ENCODE measurements around the gene HKDC1. TPM values are rescaled to one million over a fixed set of nuclear protein-coding genes. Genes with fewer than 3 reads are reported as not detected.

HKDC1 gene
- polyA plus RNA-seq, 1 of the 3 experiments (the other 2 are of a cell fraction): 0.10 TPM

DNA sequence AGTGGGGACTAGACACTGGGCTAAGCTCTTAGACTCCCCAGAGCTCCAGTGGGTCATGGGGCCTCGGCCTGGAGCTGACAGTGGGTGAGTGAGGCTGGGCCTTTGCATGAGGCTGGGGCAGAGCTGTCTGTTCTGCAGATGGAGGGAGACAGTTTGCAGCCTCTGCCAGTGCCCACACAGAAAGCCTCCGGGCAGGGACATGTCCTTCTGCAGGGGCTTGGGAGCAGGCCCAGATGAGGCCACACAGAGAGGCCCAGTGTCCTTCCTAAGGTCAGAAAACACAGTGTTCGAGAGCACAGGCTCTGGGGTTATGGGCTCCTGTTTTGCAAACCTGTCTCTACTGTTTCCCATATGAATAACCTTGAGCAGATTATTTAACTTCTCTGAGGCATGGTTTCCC, 33.0 kb downstream of the HKDC1 start (continued):
- TF ChIP-seq, protein P1, sequence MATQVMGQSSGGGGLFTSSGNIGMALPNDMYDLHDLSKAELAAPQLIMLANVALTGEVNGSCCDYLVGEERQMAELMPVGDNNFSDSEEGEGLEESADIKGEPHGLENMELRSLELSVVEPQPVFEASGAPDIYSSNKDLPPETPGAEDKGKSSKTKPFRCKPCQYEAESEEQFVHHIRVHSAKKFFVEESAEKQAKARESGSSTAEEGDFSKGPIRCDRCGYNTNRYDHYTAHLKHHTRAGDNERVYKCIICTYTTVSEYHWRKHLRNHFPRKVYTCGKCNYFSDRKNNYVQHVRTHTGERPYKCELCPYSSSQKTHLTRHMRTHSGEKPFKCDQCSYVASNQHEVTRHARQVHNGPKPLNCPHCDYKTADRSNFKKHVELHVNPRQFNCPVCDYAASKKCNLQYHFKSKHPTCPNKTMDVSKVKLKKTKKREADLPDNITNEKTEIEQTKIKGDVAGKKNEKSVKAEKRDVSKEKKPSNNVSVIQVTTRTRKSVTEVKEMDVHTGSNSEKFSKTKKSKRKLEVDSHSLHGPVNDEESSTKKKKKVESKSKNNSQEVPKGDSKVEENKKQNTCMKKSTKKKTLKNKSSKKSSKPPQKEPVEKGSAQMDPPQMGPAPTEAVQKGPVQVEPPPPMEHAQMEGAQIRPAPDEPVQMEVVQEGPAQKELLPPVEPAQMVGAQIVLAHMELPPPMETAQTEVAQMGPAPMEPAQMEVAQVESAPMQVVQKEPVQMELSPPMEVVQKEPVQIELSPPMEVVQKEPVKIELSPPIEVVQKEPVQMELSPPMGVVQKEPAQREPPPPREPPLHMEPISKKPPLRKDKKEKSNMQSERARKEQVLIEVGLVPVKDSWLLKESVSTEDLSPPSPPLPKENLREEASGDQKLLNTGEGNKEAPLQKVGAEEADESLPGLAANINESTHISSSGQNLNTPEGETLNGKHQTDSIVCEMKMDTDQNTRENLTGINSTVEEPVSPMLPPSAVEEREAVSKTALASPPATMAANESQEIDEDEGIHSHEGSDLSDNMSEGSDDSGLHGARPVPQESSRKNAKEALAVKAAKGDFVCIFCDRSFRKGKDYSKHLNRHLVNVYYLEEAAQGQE (IDR thresholded peaks at IDR 0.05; ENCODE audit: low read depth, low read length): no peak
- TF ChIP-seq YY1 (IDR thresholded peaks at IDR 0.05; ENCODE audit: low read depth) (no peak), RXRA (IDR thresholded peaks at IDR 0.05; ENCODE audit: borderline replicate concordance, low read depth) (no peak), EP300 (IDR thresholded peaks at IDR 0.05; ENCODE audit: borderline replicate concordance in 1 of 2, low read depth in 1 of 2, low read length in 1 of 2) (no peak)
- TF ChIP-seq, protein P2, sequence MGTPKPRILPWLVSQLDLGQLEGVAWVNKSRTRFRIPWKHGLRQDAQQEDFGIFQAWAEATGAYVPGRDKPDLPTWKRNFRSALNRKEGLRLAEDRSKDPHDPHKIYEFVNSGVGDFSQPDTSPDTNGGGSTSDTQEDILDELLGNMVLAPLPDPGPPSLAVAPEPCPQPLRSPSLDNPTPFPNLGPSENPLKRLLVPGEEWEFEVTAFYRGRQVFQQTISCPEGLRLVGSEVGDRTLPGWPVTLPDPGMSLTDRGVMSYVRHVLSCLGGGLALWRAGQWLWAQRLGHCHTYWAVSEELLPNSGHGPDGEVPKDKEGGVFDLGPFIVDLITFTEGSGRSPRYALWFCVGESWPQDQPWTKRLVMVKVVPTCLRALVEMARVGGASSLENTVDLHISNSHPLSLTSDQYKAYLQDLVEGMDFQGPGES (IDR thresholded peaks at IDR 0.05; ENCODE audit: low read depth, low read length): no peak

DNA sequence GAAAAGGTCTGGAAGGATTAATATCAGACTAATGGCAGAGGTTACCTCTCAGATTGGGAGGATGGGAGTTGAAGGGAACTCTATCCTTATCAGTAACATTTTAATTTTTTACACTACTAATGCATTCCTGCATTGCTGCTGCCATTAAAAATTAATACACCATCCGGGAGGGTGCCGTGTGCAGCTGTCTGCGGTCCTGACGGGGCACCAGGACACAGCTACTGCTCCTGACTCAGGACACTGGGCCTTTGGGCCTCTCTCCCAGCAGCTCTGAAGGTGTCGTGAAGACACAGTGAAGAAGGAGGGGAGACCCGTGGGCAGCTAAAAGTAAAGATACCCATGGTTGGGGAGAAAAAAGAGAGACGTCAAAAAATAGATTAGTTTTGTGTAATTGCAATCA, 34.7 kb downstream of the HKDC1 start:
- no peak overlapping the region for H2AFZ ChIP-seq (ENCODE audit: low read depth)
- TF ChIP-seq, protein P3, sequence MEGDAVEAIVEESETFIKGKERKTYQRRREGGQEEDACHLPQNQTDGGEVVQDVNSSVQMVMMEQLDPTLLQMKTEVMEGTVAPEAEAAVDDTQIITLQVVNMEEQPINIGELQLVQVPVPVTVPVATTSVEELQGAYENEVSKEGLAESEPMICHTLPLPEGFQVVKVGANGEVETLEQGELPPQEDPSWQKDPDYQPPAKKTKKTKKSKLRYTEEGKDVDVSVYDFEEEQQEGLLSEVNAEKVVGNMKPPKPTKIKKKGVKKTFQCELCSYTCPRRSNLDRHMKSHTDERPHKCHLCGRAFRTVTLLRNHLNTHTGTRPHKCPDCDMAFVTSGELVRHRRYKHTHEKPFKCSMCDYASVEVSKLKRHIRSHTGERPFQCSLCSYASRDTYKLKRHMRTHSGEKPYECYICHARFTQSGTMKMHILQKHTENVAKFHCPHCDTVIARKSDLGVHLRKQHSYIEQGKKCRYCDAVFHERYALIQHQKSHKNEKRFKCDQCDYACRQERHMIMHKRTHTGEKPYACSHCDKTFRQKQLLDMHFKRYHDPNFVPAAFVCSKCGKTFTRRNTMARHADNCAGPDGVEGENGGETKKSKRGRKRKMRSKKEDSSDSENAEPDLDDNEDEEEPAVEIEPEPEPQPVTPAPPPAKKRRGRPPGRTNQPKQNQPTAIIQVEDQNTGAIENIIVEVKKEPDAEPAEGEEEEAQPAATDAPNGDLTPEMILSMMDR (IDR thresholded peaks at IDR 0.05): no peak
- TF ChIP-seq, protein P1 (IDR thresholded peaks at IDR 0.05; ENCODE audit: low read depth, low read length): no peak
- no peak for TF ChIP-seq MEF2A (IDR thresholded peaks at IDR 0.05; ENCODE audit: borderline replicate concordance, low read depth)
- no peak for TF ChIP-seq FOXJ3 (CRISPR knock-in tag; IDR thresholded peaks at IDR 0.05)
- TF ChIP-seq FOXM1 (IDR thresholded peaks at IDR 0.05; ENCODE audit: low read depth): no peak
- TF ChIP-seq EZH2phosphoT487 (IDR thresholded peaks at IDR 0.05; ENCODE audit: borderline replicate concordance, low read depth): no peak
- TF ChIP-seq TEAD4 (IDR thresholded peaks at IDR 0.05; ENCODE audit: borderline replicate concordance, insufficient read depth): no peak
- no peak for TF ChIP-seq RAD21 (IDR thresholded peaks at IDR 0.05; ENCODE audit: low read length)
- TF ChIP-seq ELF1 (IDR thresholded peaks at IDR 0.05): no peak
- no peak for TF ChIP-seq CHD2 (IDR thresholded peaks at IDR 0.05; ENCODE audit: low read length, partially characterized antibody)
- no peak for TF ChIP-seq TCF12 (IDR thresholded peaks at IDR 0.05)
- TF ChIP-seq, protein P4, sequence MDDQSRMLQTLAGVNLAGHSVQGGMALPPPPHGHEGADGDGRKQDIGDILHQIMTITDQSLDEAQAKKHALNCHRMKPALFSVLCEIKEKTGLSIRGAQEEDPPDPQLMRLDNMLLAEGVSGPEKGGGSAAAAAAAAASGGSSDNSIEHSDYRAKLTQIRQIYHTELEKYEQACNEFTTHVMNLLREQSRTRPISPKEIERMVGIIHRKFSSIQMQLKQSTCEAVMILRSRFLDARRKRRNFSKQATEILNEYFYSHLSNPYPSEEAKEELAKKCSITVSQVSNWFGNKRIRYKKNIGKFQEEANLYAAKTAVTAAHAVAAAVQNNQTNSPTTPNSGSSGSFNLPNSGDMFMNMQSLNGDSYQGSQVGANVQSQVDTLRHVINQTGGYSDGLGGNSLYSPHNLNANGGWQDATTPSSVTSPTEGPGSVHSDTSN (IDR thresholded peaks at IDR 0.05): no peak
- TF ChIP-seq YY1 (IDR thresholded peaks at IDR 0.05; ENCODE audit: low read depth): no peak
- TF ChIP-seq, protein P5, sequence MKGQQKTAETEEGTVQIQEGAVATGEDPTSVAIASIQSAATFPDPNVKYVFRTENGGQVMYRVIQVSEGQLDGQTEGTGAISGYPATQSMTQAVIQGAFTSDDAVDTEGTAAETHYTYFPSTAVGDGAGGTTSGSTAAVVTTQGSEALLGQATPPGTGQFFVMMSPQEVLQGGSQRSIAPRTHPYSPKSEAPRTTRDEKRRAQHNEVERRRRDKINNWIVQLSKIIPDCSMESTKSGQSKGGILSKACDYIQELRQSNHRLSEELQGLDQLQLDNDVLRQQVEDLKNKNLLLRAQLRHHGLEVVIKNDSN (IDR thresholded peaks at IDR 0.05; ENCODE audit: borderline replicate concordance, low read depth): no peak
- no peaks in the 10 kb centered on the region for H3K9me2 ChIP-seq
- H3K79me2 ChIP-seq (ENCODE audit: insufficient read depth): no peaks in the 10 kb centered on the region
- ChIA-PET CTCF (interaction anchor here (1.2 kb wide), 1 partner anchor 33 kb away, joined by 3 read pairs; no protein-coding TSS in a partner anchor), POLR2A (no interaction called here)
- no peaks in the 10 kb centered on the region for H3K36me3 ChIP-seq (replicated peaks in 1 of 2; ENCODE audit: control insufficient read depth in 1 of 2, insufficient read depth in 2 of 2, low read length in 1 of 2)
- no peaks in the 10 kb centered on the region for H4K20me1 ChIP-seq (ENCODE audit: insufficient read depth)
- no peak for DNase-seq
- 74% methylated on average over 7 of the region's 7 CpGs for whole genome bisulfite sequencing (ENCODE audit: low lambda C conversion rate)
- H3K9me3 ChIP-seq: no peaks in the 10 kb centered on the region
- no peak overlapping the region for H3K9ac ChIP-seq
- no peak overlapping the region for H3K4me2 ChIP-seq
- H3K27ac ChIP-seq (ENCODE audit: low read depth in 2 of 2, low read length in 1 of 2): no peak overlapping the region
- H3K27me3 ChIP-seq (ENCODE audit: insufficient read depth): no peaks in the 10 kb centered on the region
- H3F3A ChIP-seq (replicated peaks; ENCODE audit: insufficient read depth): no peaks in the 10 kb centered on the region
- H3K4me3 ChIP-seq (ENCODE audit: low read depth in 2 of 2, low read length in 1 of 2): no peak overlapping the region
- peaks cover 0 to 7% of the 10 kb centered on the region in 2 experiments; a peak in 1 of 4 replicates for H3K4me1 ChIP-seq (ENCODE audit: control insufficient read depth in 1 of 2, insufficient read depth in 2 of 2, low read depth in 1 of 2, low read length in 1 of 2)

All from SK-N-SH (cell line).